ENCODE results near the gene MBD4.

The MBD4 gene

GRCh38 chr3:129463094-129463493, 23.3 kb upstream of the MBD4 start:
- Histone ChIP-seq H2BK5ac (ENCODE audit: low read depth, low read length, poor library complexity) (no peak overlapping the region), H4K91ac (ENCODE audit: low read depth, low read length) (no peak overlapping the region), H3K79me2 (ENCODE audit: control insufficient read depth, insufficient read depth, low read length, poor library complexity) (no peaks in the 10 kb centered on the region), H2AK5ac (ENCODE audit: low read length) (no peak overlapping the region), H3K36me3 (ENCODE audit: control insufficient read depth in 1 of 2, insufficient read depth in 2 of 2, low read length in 2 of 2) (peaks cover 2 to 12% of the 10 kb centered on the region in 2 experiments), H2BK120ac (ENCODE audit: insufficient read depth, low read length, poor library complexity) (no peak overlapping the region), H4K8ac (ENCODE audit: low read depth, low read length) (no peak overlapping the region), H3K4me3 (ENCODE audit: low read depth, low read length) (no peak overlapping the region), H2BK12ac (ENCODE audit: low read length) (no peak overlapping the region), H3K27ac (ENCODE audit: low read depth, low read length) (no peak overlapping the region), H3K4ac (ENCODE audit: low read depth, low read length) (no peak overlapping the region), H3K79me1 (ENCODE audit: low read length) (no peaks in the 10 kb centered on the region), H2AFZ (ENCODE audit: insufficient read depth, low read length, poor library complexity) (no peak overlapping the region), H3K4me2 (ENCODE audit: low read length) (no peak overlapping the region), H4K12ac (ENCODE audit: low read depth, low read length) (no peak overlapping the region), H3K23ac (ENCODE audit: low read length) (no peak overlapping the region), H3K9ac (ENCODE audit: low read length) (no peak overlapping the region), H3K18ac (ENCODE audit: low read length) (no peak overlapping the region), H3K27me3 (ENCODE audit: insufficient read depth, low read length) (no peaks in the 10 kb centered on the region), H3K4me1 (ENCODE audit: control insufficient read depth in 1 of 2, insufficient read depth in 2 of 2, low read length in 2 of 2) (peaks cover 0 to 6% of the 10 kb centered on the region in 2 experiments), H3K14ac (ENCODE audit: low read length) (no peak overlapping the region), H3K9me3 (ENCODE audit: insufficient read depth, low read depth, low read length) (no peaks in the 10 kb centered on the region)
- WGBS (ENCODE audit: extremely low coverage, insufficient coverage, insufficient read length) = no CpG with 5 or more reads among the region's 3 CpGs
- no peak for DNase-seq

- H3K18ac ChIP-seq (ENCODE audit: low read length) = no peak overlapping the region
- H3K79me2 ChIP-seq (ENCODE audit: control insufficient read depth, insufficient read depth, low read length, poor library complexity) = no peaks in the 10 kb centered on the region
- H3K4me3 ChIP-seq (ENCODE audit: low read depth, low read length) = no peak overlapping the region
- no peak overlapping the region for H3K27ac ChIP-seq (ENCODE audit: low read depth, low read length)
- no peak overlapping the region for H3K4ac ChIP-seq (ENCODE audit: low read depth, low read length)
- H3K14ac ChIP-seq (ENCODE audit: low read length) = no peak overlapping the region
- H4K91ac ChIP-seq (ENCODE audit: low read depth, low read length) = no peak overlapping the region
- no peaks in the 10 kb centered on the region for H3K79me1 ChIP-seq (ENCODE audit: low read length)
- no peak overlapping the region for H3K9ac ChIP-seq (ENCODE audit: low read length)
- H3K4me1 ChIP-seq (ENCODE audit: control insufficient read depth in 1 of 2, insufficient read depth in 2 of 2, low read length in 2 of 2) = peaks cover 0 to 6% of the 10 kb centered on the region in 2 experiments
- no peak overlapping the region for H2BK120ac ChIP-seq (ENCODE audit: insufficient read depth, low read length, poor library complexity)
- no peak overlapping the region for H4K8ac ChIP-seq (ENCODE audit: low read depth, low read length)
- peaks cover 2 to 12% of the 10 kb centered on the region in 2 experiments for H3K36me3 ChIP-seq (ENCODE audit: control insufficient read depth in 1 of 2, insufficient read depth in 2 of 2, low read length in 2 of 2)
- H4K12ac ChIP-seq (ENCODE audit: low read depth, low read length) = no peak overlapping the region
- no peaks in the 10 kb centered on the region for H3K9me3 ChIP-seq (ENCODE audit: insufficient read depth, low read depth, low read length)
- no peaks in the 10 kb centered on the region for H3K27me3 ChIP-seq (ENCODE audit: insufficient read depth, low read length)
- WGBS (ENCODE audit: extremely low coverage, insufficient coverage, insufficient read length) = no CpG with 5 or more reads among the region's 3 CpGs
- no peak overlapping the region for H2AFZ ChIP-seq (ENCODE audit: insufficient read depth, low read length, poor library complexity)
- peak overlapping the region; percentile 63 for H3K23ac ChIP-seq (ENCODE audit: low read length)
- no peak overlapping the region for H2BK5ac ChIP-seq (ENCODE audit: low read depth, low read length, poor library complexity)
- DNase-seq = no peak
- H2AK5ac ChIP-seq (ENCODE audit: low read length) = no peak overlapping the region
- H3K4me2 ChIP-seq (ENCODE audit: low read length) = no peak overlapping the region
- no peak overlapping the region for H2BK12ac ChIP-seq (ENCODE audit: low read length)
These were observed 22.7 kb upstream of the MBD4 start for GRCh38 chr3:129462361-129462968.

- Histone ChIP-seq H4K91ac (ENCODE audit: low read depth, low read length) (no peak overlapping the region), H3K79me1 (ENCODE audit: low read length) (no peaks in the 10 kb centered on the region), H2AK5ac (ENCODE audit: low read length) (no peak overlapping the region), H3K4me3 (ENCODE audit: low read depth, low read length) (no peak overlapping the region), H3K9me3 (ENCODE audit: insufficient read depth, low read depth, low read length) (no peaks in the 10 kb centered on the region), H3K9ac (ENCODE audit: low read length) (no peak overlapping the region), H3K4me2 (ENCODE audit: low read length) (no peak overlapping the region), H3K36me3 (ENCODE audit: control insufficient read depth in 1 of 2, insufficient read depth in 2 of 2, low read length in 2 of 2) (peaks cover 0 to 12% of the 10 kb centered on the region in 2 experiments), H3K23ac (ENCODE audit: low read length) (no peak overlapping the region), H2BK5ac (ENCODE audit: low read depth, low read length, poor library complexity) (no peak overlapping the region), H3K27me3 (ENCODE audit: insufficient read depth, low read length) (no peaks in the 10 kb centered on the region), H2AFZ (ENCODE audit: insufficient read depth, low read length, poor library complexity) (no peak overlapping the region), H3K4me1 (ENCODE audit: control insufficient read depth in 1 of 2, insufficient read depth in 2 of 2, low read length in 2 of 2) (peaks cover 0 to 4% of the 10 kb centered on the region in 2 experiments), H3K4ac (ENCODE audit: low read depth, low read length) (no peak overlapping the region), H2BK12ac (ENCODE audit: low read length) (no peak overlapping the region), H4K8ac (ENCODE audit: low read depth, low read length) (no peak overlapping the region), H2BK120ac (ENCODE audit: insufficient read depth, low read length, poor library complexity) (no peak overlapping the region), H4K12ac (ENCODE audit: low read depth, low read length) (no peak overlapping the region), H3K79me2 (ENCODE audit: control insufficient read depth, insufficient read depth, low read length, poor library complexity) (no peaks in the 10 kb centered on the region), H3K14ac (ENCODE audit: low read length) (no peak overlapping the region), H3K27ac (ENCODE audit: low read depth, low read length) (no peak overlapping the region), H3K18ac (ENCODE audit: low read length) (no peak overlapping the region)
- WGBS (ENCODE audit: extremely low coverage, insufficient coverage, insufficient read length) = no CpG with 5 or more reads among the region's 6 CpGs
- DNase-seq = peak; percentile 86 to 94
These were observed 21.9 kb upstream of the MBD4 start for GRCh38 chr3:129461461-129462146.

- peak; percentile 22 to 80 for DNase-seq
- no peak overlapping the region for H3K14ac ChIP-seq (ENCODE audit: low read length)
- H3K36me3 ChIP-seq (ENCODE audit: control insufficient read depth in 1 of 2, insufficient read depth in 2 of 2, low read length in 2 of 2) = peaks cover 0 to 10% of the 10 kb centered on the region in 2 experiments
- no peak overlapping the region for H4K91ac ChIP-seq (ENCODE audit: low read depth, low read length)
- no peak overlapping the region for H3K9ac ChIP-seq (ENCODE audit: low read length)
- no peak overlapping the region for H3K4ac ChIP-seq (ENCODE audit: low read depth, low read length)
- H2AFZ ChIP-seq (ENCODE audit: insufficient read depth, low read length, poor library complexity) = no peak overlapping the region
- H3K9me3 ChIP-seq (ENCODE audit: insufficient read depth, low read depth, low read length) = no peaks in the 10 kb centered on the region
- WGBS (ENCODE audit: extremely low coverage, insufficient coverage, insufficient read length) = no CpG with 5 or more reads among the region's 1 CpG
- H3K18ac ChIP-seq (ENCODE audit: low read length) = no peak overlapping the region
- no peak overlapping the region for H3K4me3 ChIP-seq (ENCODE audit: low read depth, low read length)
- H3K79me2 ChIP-seq (ENCODE audit: control insufficient read depth, insufficient read depth, low read length, poor library complexity) = no peaks in the 10 kb centered on the region
- H2BK12ac ChIP-seq (ENCODE audit: low read length) = no peak overlapping the region
- H3K4me1 ChIP-seq (ENCODE audit: control insufficient read depth in 1 of 2, insufficient read depth in 2 of 2, low read length in 2 of 2) = peaks cover 0 to 4% of the 10 kb centered on the region in 2 experiments
- no peak overlapping the region for H2BK120ac ChIP-seq (ENCODE audit: insufficient read depth, low read length, poor library complexity)
- no peak overlapping the region for H3K23ac ChIP-seq (ENCODE audit: low read length)
- H3K4me2 ChIP-seq (ENCODE audit: low read length) = no peak overlapping the region
- H3K27me3 ChIP-seq (ENCODE audit: insufficient read depth, low read length) = no peaks in the 10 kb centered on the region
- H4K12ac ChIP-seq (ENCODE audit: low read depth, low read length) = no peak overlapping the region
- H4K8ac ChIP-seq (ENCODE audit: low read depth, low read length) = no peak overlapping the region
- H2AK5ac ChIP-seq (ENCODE audit: low read length) = no peak overlapping the region
- no peaks in the 10 kb centered on the region for H3K79me1 ChIP-seq (ENCODE audit: low read length)
- no peak overlapping the region for H2BK5ac ChIP-seq (ENCODE audit: low read depth, low read length, poor library complexity)
- no peak overlapping the region for H3K27ac ChIP-seq (ENCODE audit: low read depth, low read length)
These were observed 21.3 kb upstream of the MBD4 start for GRCh38 chr3:129461022-129461421.

Data from trophoblast cell (in vitro differentiated cells and primary cell).